A549 (cell line): ENCODE measurements around the gene HBA2.

ENCODE experiments used
- CEBPB ChIP-seq, 2 experiments: fragments of >200 bp in 1 of 2; sonication (Bioruptor Twin) in 1 of 2; formaldehyde crosslinking in 1 of 2; IDR thresholded peaks; 2 replicates each; pipeline ENCODE4 v1.6.1; 2012 to 2016
- GATA3 ChIP-seq: IDR thresholded peaks from 2 replicates; pipeline ENCODE4 v1.6.1; 2012; ENCODE audit warnings: borderline replicate concordance
- HEYL ChIP-seq: fragments of 250-450 bp; sonication (Bioruptor Pico); IDR thresholded peaks from 2 replicates; pipeline ENCODE4 v1.8.0; 2021; ENCODE audit warnings: mild to moderate bottlenecking, moderate library complexity
- JUN ChIP-seq, 2 experiments: fragments of >200 bp; sonication (Bioruptor Twin); formaldehyde crosslinking; IDR thresholded peaks; 2 replicates in 1 of 2; 3 replicates in 1 of 2; pipeline ENCODE4 v1.6.1; 2016 to 2017
- MAZ ChIP-seq: fragments of 150-350 bp; IDR thresholded peaks from 2 replicates; pipeline ENCODE4 v1.6.1; 2014; ENCODE audit warnings: antibody characterized with exemption, low read depth, low read length, borderline replicate concordance
- POLR2A ChIP-seq: IDR thresholded peaks from 2 replicates; pipeline ENCODE4 v1.6.1; 2012; ENCODE audit warnings: mild to moderate bottlenecking, low read length
- POLR2AphosphoS2 ChIP-seq: conservative IDR thresholded peaks from 2 replicates; pipeline ENCODE4 v1.6.1; 2012; ENCODE audit warnings: low read length, improper control_type of control experiment, inconsistent platforms
- RAD21 ChIP-seq, 2 experiments: fragments of >200 bp in 1 of 2; sonication (Bioruptor Twin) in 1 of 2; formaldehyde crosslinking in 1 of 2; IDR thresholded peaks in 1 of 2; conservative IDR thresholded peaks in 1 of 2; 2 replicates in 1 of 2; 3 replicates in 1 of 2; pipeline ENCODE4 v1.6.1; 2012 to 2018; ENCODE audit warnings: inconsistent platforms in 1 of 2
- ZC3H11A ChIP-seq: fragments of 450-650 bp; IDR thresholded peaks from 2 replicates; pipeline ENCODE4 v1.6.1; 2014; ENCODE audit warnings: antibody characterized with exemption, mild to moderate bottlenecking
- TF ChIP-seq, protein P1 (sequence below): fragments of 200-600 bp; sonication (generic); IDR thresholded peaks from 2 replicates; pipeline ENCODE4 v1.6.1; 2016; ENCODE audit warnings: antibody characterized with exemption, mild to moderate bottlenecking, moderate library complexity
- TF ChIP-seq, protein P2 (sequence below): fragments of 450-650 bp; IDR thresholded peaks from 2 replicates; pipeline ENCODE4 v1.6.1; 2014; ENCODE audit warnings: antibody characterized with exemption
- TF ChIP-seq, protein P3 (sequence below): IDR thresholded peaks from 2 replicates; pipeline ENCODE4 v1.6.1; 2012
- TF ChIP-seq, protein P4 (sequence below): fragments of >200 bp; sonication (Bioruptor Twin); formaldehyde crosslinking; IDR thresholded peaks from 3 replicates; pipeline ENCODE4 v1.5.1; 2016

DNA sequence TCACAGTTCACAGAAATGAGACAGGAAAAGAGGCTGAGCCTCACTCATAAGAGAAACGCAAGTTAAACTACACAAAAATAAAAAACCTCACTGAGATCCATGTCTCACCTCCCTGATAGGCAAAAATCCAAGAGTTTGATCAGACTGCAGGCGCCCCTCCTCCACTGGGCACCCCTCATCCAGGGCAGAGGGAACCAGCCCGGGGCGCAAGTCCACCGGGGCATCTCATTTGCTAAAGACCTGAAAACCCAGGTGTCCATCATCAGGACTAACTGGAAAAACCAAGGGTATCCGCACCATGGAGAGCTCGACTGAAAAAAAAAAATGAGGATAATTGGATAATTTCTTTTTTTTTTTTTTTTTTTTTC lies 17.7 kb upstream of the HBA2 start:
- TF ChIP-seq, protein P1, sequence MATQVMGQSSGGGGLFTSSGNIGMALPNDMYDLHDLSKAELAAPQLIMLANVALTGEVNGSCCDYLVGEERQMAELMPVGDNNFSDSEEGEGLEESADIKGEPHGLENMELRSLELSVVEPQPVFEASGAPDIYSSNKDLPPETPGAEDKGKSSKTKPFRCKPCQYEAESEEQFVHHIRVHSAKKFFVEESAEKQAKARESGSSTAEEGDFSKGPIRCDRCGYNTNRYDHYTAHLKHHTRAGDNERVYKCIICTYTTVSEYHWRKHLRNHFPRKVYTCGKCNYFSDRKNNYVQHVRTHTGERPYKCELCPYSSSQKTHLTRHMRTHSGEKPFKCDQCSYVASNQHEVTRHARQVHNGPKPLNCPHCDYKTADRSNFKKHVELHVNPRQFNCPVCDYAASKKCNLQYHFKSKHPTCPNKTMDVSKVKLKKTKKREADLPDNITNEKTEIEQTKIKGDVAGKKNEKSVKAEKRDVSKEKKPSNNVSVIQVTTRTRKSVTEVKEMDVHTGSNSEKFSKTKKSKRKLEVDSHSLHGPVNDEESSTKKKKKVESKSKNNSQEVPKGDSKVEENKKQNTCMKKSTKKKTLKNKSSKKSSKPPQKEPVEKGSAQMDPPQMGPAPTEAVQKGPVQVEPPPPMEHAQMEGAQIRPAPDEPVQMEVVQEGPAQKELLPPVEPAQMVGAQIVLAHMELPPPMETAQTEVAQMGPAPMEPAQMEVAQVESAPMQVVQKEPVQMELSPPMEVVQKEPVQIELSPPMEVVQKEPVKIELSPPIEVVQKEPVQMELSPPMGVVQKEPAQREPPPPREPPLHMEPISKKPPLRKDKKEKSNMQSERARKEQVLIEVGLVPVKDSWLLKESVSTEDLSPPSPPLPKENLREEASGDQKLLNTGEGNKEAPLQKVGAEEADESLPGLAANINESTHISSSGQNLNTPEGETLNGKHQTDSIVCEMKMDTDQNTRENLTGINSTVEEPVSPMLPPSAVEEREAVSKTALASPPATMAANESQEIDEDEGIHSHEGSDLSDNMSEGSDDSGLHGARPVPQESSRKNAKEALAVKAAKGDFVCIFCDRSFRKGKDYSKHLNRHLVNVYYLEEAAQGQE, result no peak
- TF ChIP-seq, protein P2, sequence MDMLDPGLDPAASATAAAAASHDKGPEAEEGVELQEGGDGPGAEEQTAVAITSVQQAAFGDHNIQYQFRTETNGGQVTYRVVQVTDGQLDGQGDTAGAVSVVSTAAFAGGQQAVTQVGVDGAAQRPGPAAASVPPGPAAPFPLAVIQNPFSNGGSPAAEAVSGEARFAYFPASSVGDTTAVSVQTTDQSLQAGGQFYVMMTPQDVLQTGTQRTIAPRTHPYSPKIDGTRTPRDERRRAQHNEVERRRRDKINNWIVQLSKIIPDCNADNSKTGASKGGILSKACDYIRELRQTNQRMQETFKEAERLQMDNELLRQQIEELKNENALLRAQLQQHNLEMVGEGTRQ, result no peak
- TF ChIP-seq RAD21 (conservative IDR thresholded peaks at IDR 0.05 in 1 of 2, IDR thresholded peaks at IDR 0.05 in 1 of 2) (no peak), MAZ (no peak), POLR2A (no peak), HEYL (no peak), GATA3 (no peak), CEBPB (IDR thresholded peaks at IDR 0.05) (no peak), POLR2AphosphoS2 (no peak), ZC3H11A (no peak), JUN (IDR thresholded peaks at IDR 0.05) (no peak)
- TF ChIP-seq, protein P3, sequence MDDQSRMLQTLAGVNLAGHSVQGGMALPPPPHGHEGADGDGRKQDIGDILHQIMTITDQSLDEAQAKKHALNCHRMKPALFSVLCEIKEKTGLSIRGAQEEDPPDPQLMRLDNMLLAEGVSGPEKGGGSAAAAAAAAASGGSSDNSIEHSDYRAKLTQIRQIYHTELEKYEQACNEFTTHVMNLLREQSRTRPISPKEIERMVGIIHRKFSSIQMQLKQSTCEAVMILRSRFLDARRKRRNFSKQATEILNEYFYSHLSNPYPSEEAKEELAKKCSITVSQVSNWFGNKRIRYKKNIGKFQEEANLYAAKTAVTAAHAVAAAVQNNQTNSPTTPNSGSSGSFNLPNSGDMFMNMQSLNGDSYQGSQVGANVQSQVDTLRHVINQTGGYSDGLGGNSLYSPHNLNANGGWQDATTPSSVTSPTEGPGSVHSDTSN, result no peak
- TF ChIP-seq, protein P4, sequence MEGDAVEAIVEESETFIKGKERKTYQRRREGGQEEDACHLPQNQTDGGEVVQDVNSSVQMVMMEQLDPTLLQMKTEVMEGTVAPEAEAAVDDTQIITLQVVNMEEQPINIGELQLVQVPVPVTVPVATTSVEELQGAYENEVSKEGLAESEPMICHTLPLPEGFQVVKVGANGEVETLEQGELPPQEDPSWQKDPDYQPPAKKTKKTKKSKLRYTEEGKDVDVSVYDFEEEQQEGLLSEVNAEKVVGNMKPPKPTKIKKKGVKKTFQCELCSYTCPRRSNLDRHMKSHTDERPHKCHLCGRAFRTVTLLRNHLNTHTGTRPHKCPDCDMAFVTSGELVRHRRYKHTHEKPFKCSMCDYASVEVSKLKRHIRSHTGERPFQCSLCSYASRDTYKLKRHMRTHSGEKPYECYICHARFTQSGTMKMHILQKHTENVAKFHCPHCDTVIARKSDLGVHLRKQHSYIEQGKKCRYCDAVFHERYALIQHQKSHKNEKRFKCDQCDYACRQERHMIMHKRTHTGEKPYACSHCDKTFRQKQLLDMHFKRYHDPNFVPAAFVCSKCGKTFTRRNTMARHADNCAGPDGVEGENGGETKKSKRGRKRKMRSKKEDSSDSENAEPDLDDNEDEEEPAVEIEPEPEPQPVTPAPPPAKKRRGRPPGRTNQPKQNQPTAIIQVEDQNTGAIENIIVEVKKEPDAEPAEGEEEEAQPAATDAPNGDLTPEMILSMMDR, result no peak
